ENCODE measurements around the gene GAB4.

Gene GAB4

GRCh38 chr22:17007257-17007656 is 765 bp downstream of the GAB4 start:
- no peak for DNase-seq (ENCODE audit: low read depth, low spot score)
- no peak for TF ChIP-seq CTCF (IDR thresholded peaks at IDR 0.05; ENCODE audit: low read depth, low read length)
- no peak overlapping the region for H3K4me3 ChIP-seq (ENCODE audit: low read depth, low read length)
- in situ Hi-C loops (cut with HindIII; ENCODE audit: low sequenced_read_pairs), result no loop called here

DNA sequence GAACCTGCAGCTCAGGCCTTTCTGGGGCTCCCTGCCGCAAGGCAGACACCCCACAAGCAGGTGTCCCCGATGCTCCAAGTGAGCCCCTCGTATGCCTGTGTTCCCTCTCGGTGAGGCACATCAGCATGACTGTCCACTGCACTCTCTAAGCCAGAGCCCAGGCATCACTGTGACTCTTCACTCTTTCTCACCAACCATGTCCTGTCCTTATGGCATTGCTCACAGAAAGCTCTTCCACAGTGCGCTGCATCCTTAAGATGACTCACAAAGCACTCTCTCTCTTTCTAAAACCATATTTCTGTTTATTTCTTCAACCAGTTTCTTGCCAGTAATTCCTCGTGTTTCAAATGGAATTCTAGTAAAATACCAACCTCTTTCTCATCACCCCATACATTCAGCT is 18.1 kb downstream of the GAB4 start:
- no peak for DNase-seq (ENCODE audit: low read depth, low spot score)
- no peak for TF ChIP-seq CTCF (IDR thresholded peaks at IDR 0.05; ENCODE audit: low read depth, low read length)
- H3K4me3 ChIP-seq (ENCODE audit: low read depth, low read length), result no peak overlapping the region
- in situ Hi-C loops (cut with HindIII; ENCODE audit: low sequenced_read_pairs), result no loop called here

DNA sequence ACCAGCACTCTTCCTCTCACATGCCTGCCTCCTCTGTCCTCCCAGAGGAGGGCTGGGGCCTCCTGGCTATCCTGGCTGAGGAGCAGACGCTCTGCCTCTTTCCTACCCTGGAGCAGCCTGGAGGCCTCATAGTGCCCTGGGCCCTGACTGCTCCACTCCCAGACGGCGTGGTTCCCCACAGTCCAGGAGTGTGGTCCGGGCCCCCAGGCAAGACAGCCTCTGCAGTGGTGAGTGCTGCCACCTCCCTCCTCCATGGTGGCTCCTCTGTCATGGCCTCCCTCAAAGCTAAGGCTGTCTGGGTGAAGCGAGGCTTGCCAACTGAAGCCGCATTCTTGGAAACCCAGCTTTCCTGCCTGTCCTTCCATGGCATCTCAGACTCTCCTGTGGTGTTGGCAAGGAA is 19.8 kb downstream of the GAB4 start:
- TF ChIP-seq CTCF (IDR thresholded peaks at IDR 0.05; ENCODE audit: low read depth, low read length), result no peak
- DNase-seq (ENCODE audit: low read depth, low spot score), result no peak
- H3K4me3 ChIP-seq (ENCODE audit: low read depth, low read length), result no peak overlapping the region
- in situ Hi-C loops (cut with HindIII; ENCODE audit: low sequenced_read_pairs), result no loop called here

DNA sequence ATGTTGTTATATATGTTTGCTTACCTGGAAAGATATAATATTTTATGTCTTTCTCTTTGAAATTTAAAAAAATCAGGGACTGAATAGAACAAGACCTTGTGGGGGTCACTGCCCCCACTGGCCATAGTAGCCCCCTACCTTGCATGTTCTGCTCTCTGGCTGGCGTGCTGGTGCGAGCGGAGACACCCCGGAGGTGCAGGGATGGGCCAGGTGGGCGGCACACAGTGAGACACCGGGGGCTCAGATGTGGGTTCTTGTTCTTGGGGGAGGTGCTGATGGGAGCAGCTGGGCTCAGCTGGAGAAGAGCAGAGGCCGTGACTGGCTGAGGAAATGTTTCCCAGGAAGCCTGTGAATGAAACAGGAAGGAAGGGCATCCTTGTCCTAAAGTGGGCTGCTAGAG is 20.2 kb downstream of the GAB4 start:
- in situ Hi-C loops (cut with HindIII; ENCODE audit: low sequenced_read_pairs), result no loop called here
- no peak for DNase-seq (ENCODE audit: low read depth, low spot score)
- TF ChIP-seq CTCF (IDR thresholded peaks at IDR 0.05; ENCODE audit: low read depth, low read length), result no peak

GRCh38 chr22:16975155-16975885 is 32.7 kb downstream of the GAB4 start:
- in situ Hi-C loops (cut with HindIII; ENCODE audit: low sequenced_read_pairs), result no loop called here
- no peak for TF ChIP-seq CTCF (IDR thresholded peaks at IDR 0.05; ENCODE audit: low read depth, low read length)
- H3K4me3 ChIP-seq (ENCODE audit: low read depth, low read length), result no peak overlapping the region
- DNase-seq (ENCODE audit: low read depth, low spot score), result no peak

More for the DNA sequence above, 20.2 kb downstream of the GAB4 start:
- H3K4me3 ChIP-seq (ENCODE audit: low read depth, low read length), result no peak overlapping the region

- in situ Hi-C loops (cut with HindIII; ENCODE audit: low sequenced_read_pairs), result no loop called here
- no peak for TF ChIP-seq CTCF (IDR thresholded peaks at IDR 0.05; ENCODE audit: low read depth, low read length)
- DNase-seq (ENCODE audit: low read depth, low spot score), result no peak
- no peak overlapping the region for H3K4me3 ChIP-seq (ENCODE audit: low read depth, low read length)
Observed at GRCh38 chr22:16974298-16975084, 33.5 kb downstream of the GAB4 start.
